Large intestine (tissue), 3 donors: ENCODE results near the gene SMIM24. TPM values are rescaled to one million over a fixed set of nuclear protein-coding genes. Genes with fewer than 3 reads are reported as not detected.
"Not testable (repeated sequence)": the region's sequence is repeated elsewhere in the genome, so short reads cannot be mapped to it uniquely, and the experiment has no call there.

ENCODE experiments used
- DNase-seq, 2 donors: peaks; one replicate each; pipeline versions ENCODE4 v3.0.0 to v3.0.0-alpha.2; 2013
- H3K27ac ChIP-seq: one replicate; pipeline ENCODE4 v1.5.1; 2013; ENCODE audit warnings: low read length
- H3K27me3 ChIP-seq: 2 replicates; pipeline ENCODE4 v1.6.1; 2013; ENCODE audit warnings: low read length; ENCODE audit not compliant: control insufficient read depth, insufficient read depth
- H3K36me3 ChIP-seq: 2 replicates; pipeline ENCODE4 v1.6.1; 2013; ENCODE audit warnings: low read length; ENCODE audit not compliant: control insufficient read depth, insufficient read depth
- H3K4me1 ChIP-seq: one replicate; pipeline ENCODE4 v1.6.1; 2013; ENCODE audit warnings: low read length; ENCODE audit not compliant: control insufficient read depth, insufficient read depth
- H3K4me3 ChIP-seq: one replicate; pipeline ENCODE4 v1.5.1; 2013; ENCODE audit warnings: low read length
- H3K9me3 ChIP-seq: one replicate; pipeline ENCODE4 v1.6.1; 2013; ENCODE audit warnings: mild to moderate bottlenecking, low read depth, low read length, moderate library complexity; ENCODE audit not compliant: control insufficient read depth
- WGBS: methylation state at CpG from one replicate; pipeline ENCODE4 v1.1.5; 2013; ENCODE audit warnings: low lambda C conversion rate; ENCODE audit not compliant: insufficient coverage; 5-methylcytosine and 5-hydroxymethylcytosine counted together
- polyA plus RNA-seq: library from polyadenylated mRNA; unstranded; fragments of 120-200 nt; gene quantifications from one replicate; pipeline ENCODE4 v1.2.1, GENCODE V29; 2013

SMIM24 gene
- polyA plus RNA-seq, 1 donor: 625 TPM

DNA sequence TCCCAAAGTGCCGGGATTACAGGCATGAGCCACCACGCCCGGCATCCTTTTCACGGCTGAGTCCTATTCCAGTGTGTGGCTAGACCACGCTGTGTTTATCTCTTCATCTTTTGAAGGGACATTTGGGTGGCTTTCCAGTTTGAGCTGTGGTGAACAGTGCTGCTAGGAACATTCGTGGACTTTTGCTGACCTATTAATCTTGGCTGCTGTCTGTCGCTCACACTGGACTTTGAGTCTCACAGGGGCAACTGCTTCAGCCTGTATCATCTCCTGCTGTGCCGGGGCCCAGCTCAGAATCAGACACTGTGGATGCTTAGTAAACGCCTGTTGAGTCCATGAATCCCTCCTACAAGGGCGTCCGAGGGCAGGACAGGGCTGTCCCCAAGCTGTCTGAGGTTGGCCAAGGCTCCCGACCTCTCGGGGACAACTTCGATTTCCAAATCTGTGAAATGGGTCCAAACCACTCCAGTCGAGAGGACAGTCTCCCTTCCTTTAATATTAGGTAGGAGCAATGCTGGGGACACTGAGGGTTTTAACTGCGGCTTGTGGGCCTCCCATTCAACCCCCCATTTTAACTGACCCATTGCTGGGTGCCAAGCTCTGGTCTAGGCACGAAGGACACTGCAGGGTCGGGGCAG is 48.4 kb downstream of the SMIM24 start:
- no peak for DNase-seq
- Histone ChIP-seq H3K9me3 (no peaks in the 10 kb centered on the region), H3K4me1 (peaks cover 6% of the 10 kb centered on the region), H3K27me3 (no peaks in the 10 kb centered on the region), H3K27ac (no peak overlapping the region), H3K36me3 (peaks cover 17% of the 10 kb centered on the region), H3K4me3 (no peak overlapping the region)
- WGBS: no CpG with 5 or more reads among the region's 18 CpGs

DNA sequence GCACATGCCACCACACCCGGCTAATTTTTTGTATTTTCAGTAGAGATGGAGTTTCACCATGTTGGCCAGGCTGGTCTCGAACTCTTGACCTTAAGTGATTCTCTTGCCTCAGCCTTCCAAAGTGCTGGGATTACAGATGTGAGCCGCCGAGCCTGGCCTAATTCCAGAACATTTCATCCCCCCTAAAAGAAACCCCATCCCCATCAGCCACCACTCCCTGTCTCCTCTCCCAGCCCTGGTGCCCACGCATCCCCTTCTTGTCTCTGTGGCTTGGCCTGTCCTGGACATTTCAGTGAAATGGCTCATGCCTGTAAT is 50.0 kb downstream of the SMIM24 start:
- H3K36me3 ChIP-seq: peaks cover 18% of the 10 kb centered on the region
- not testable (repeated sequence) for H3K27me3 ChIP-seq, H3K4me3 ChIP-seq, H3K27ac ChIP-seq, DNase-seq, H3K9me3 ChIP-seq, H3K4me1 ChIP-seq
- WGBS: no CpG with 5 or more reads among the region's 5 CpGs

DNA sequence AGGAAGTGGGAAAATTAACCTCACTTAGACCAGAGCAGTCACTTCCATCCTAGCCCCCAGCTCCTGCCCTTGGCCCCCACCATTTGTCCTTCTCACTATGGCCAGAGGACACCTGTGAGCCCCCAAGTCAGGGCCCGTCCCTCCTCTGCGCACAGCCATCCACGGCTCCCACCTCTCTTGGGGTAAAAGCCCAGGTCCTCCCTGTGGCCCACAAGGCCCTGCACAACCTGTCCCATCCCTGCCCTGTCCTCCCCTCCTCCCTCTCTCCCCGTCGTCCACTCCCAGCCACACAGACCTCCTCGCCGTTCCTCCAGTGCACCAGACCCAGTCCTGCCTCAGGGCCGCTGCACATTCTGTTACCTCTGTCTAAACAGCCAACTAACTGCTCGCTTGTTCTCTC is 53.9 kb downstream of the SMIM24 start:
- Histone ChIP-seq H3K27me3 (no peaks in the 10 kb centered on the region), H3K36me3 (peaks cover 3% of the 10 kb centered on the region), H3K4me3 (no peak overlapping the region), H3K4me1 (no peaks in the 10 kb centered on the region), H3K9me3 (no peaks in the 10 kb centered on the region), H3K27ac (no peak overlapping the region)
- no CpG with 5 or more reads among the region's 9 CpGs for WGBS
- DNase-seq: no peak

Other genes starting within 250 kb of the SMIM24 start
- gene NFIC, start 113.9 kb downstream of the SMIM24 start, polyA plus RNA-seq: 17.0 TPM
- 1.6 TPM for gene SMIM44, start 2.9 kb upstream of the SMIM24 start, polyA plus RNA-seq
- 12.1 TPM for gene DOHH, start 20.1 kb upstream of the SMIM24 start, polyA plus RNA-seq
- 42.5 TPM for gene FZR1, start 25.8 kb upstream of the SMIM24 start, polyA plus RNA-seq
- 3.2 TPM for gene TEKTIP1, start 58.6 kb upstream of the SMIM24 start, polyA plus RNA-seq
- gene MFSD12, start 77.1 kb upstream of the SMIM24 start, polyA plus RNA-seq: 33.7 TPM
- gene HMG20B, start 92.4 kb upstream of the SMIM24 start, polyA plus RNA-seq: 59.6 TPM
- 1.6 TPM for gene GIPC3, start 105.0 kb upstream of the SMIM24 start, polyA plus RNA-seq
- 1.3 TPM for gene TBXA2R, start 126.3 kb upstream of the SMIM24 start, polyA plus RNA-seq
- gene CACTIN, start 146.3 kb upstream of the SMIM24 start, polyA plus RNA-seq: 17.5 TPM
- gene PIP5K1C, start 219.9 kb upstream of the SMIM24 start, polyA plus RNA-seq: 23.0 TPM
- gene TJP3, start 227.9 kb upstream of the SMIM24 start, polyA plus RNA-seq: 73.4 TPM